ENCODE results near the gene GPC5. TPM values are rescaled to one million over a fixed set of nuclear protein-coding genes. Genes with fewer than 3 reads are reported as not detected.
"Not testable (repeated sequence)": the region's sequence is repeated elsewhere in the genome, so short reads cannot be mapped to it uniquely, and the experiment has no call there.

GPC5 gene
- total RNA-seq, 1 experiment from 2014 or later: not detected

GRCh38 chr13:91785431-91786119 lies 387.2 kb downstream of the GPC5 start:
- BruUV-seq (replicated peaks): no TSS peak
- H3K4me1 Mint-ChIP-seq (ENCODE audit: low read depth, unreplicated experiment): no peaks in the 10 kb centered on the region

GRCh38 chr13:91792054-91792453 lies 393.6 kb downstream of the GPC5 start:
- Mint-ChIP-seq H3K4me1 (ENCODE audit: low read depth, unreplicated experiment) (no peaks in the 10 kb centered on the region), H3K9me3 (ENCODE audit: low read depth, unreplicated experiment) (no peaks in the 10 kb centered on the region), H3K27me3 (ENCODE audit: unreplicated experiment) (no peaks in the 10 kb centered on the region), H3K27ac (ENCODE audit: unreplicated experiment) (no peak overlapping the region), H3K4me3 (ENCODE audit: low read depth, unreplicated experiment) (no peak overlapping the region), H3K36me3 (ENCODE audit: insufficient read depth, unreplicated experiment) (no peaks in the 10 kb centered on the region)
- no peak for DNase-seq
- no peak for TF ChIP-seq CTCF (IDR thresholded peaks at IDR 0.05; ENCODE audit: unreplicated experiment)
- no TSS peak for BruUV-seq (replicated peaks)
- CTCF ChIA-PET: no interaction called here
- intact Hi-C loops (cut with micrococcal nuclease; ENCODE audit: unreplicated experiment): no loop called here

More at GRCh38 chr13:91785431-91786119, 387.2 kb downstream of the GPC5 start:
- Mint-ChIP-seq H3K27ac (ENCODE audit: unreplicated experiment) (no peak overlapping the region), H3K36me3 (ENCODE audit: insufficient read depth, unreplicated experiment) (no peaks in the 10 kb centered on the region), H3K4me3 (ENCODE audit: low read depth, unreplicated experiment) (no peak overlapping the region), H3K9me3 (ENCODE audit: low read depth, unreplicated experiment) (no peaks in the 10 kb centered on the region), H3K27me3 (ENCODE audit: unreplicated experiment) (no peaks in the 10 kb centered on the region)
- DNase-seq: no peak
- CTCF ChIA-PET: no interaction called here
- TF ChIP-seq CTCF (IDR thresholded peaks at IDR 0.05; ENCODE audit: unreplicated experiment): no peak
- intact Hi-C loops (cut with micrococcal nuclease; ENCODE audit: unreplicated experiment): no loop called here

GRCh38 chr13:91797567-91797966 lies 399.1 kb downstream of the GPC5 start:
- no peak for DNase-seq
- no peaks in the 10 kb centered on the region for H3K9me3 Mint-ChIP-seq (ENCODE audit: low read depth, unreplicated experiment)
- H3K4me3 Mint-ChIP-seq (ENCODE audit: low read depth, unreplicated experiment): no peak overlapping the region
- CTCF ChIA-PET: no interaction called here
- intact Hi-C loops (cut with micrococcal nuclease; ENCODE audit: unreplicated experiment): no loop called here
- H3K27ac Mint-ChIP-seq (ENCODE audit: unreplicated experiment): no peak overlapping the region
- no peak for TF ChIP-seq CTCF (IDR thresholded peaks at IDR 0.05; ENCODE audit: unreplicated experiment)
- BruUV-seq (replicated peaks): no TSS peak
- no peaks in the 10 kb centered on the region for H3K4me1 Mint-ChIP-seq (ENCODE audit: low read depth, unreplicated experiment)
- no peaks in the 10 kb centered on the region for H3K27me3 Mint-ChIP-seq (ENCODE audit: unreplicated experiment)
- no peaks in the 10 kb centered on the region for H3K36me3 Mint-ChIP-seq (ENCODE audit: insufficient read depth, unreplicated experiment)

- BruUV-seq (replicated peaks); H3K9me3 Mint-ChIP-seq (ENCODE audit: low read depth, unreplicated experiment); CTCF ChIA-PET; DNase-seq; H3K4me1 Mint-ChIP-seq (ENCODE audit: low read depth, unreplicated experiment); H3K4me3 Mint-ChIP-seq (ENCODE audit: low read depth, unreplicated experiment); H3K27ac Mint-ChIP-seq (ENCODE audit: unreplicated experiment); H3K36me3 Mint-ChIP-seq (ENCODE audit: insufficient read depth, unreplicated experiment); H3K27me3 Mint-ChIP-seq (ENCODE audit: unreplicated experiment); intact Hi-C loops (cut with micrococcal nuclease; ENCODE audit: unreplicated experiment): not testable (repeated sequence)
Measured at GRCh38 chr13:91798338-91798737, 399.9 kb downstream of the GPC5 start.

- H3K4me1 Mint-ChIP-seq (ENCODE audit: low read depth, unreplicated experiment); BruUV-seq (replicated peaks); DNase-seq; intact Hi-C loops (cut with micrococcal nuclease; ENCODE audit: unreplicated experiment); H3K27ac Mint-ChIP-seq (ENCODE audit: unreplicated experiment); H3K4me3 Mint-ChIP-seq (ENCODE audit: low read depth, unreplicated experiment); H3K36me3 Mint-ChIP-seq (ENCODE audit: insufficient read depth, unreplicated experiment); H3K27me3 Mint-ChIP-seq (ENCODE audit: unreplicated experiment); H3K9me3 Mint-ChIP-seq (ENCODE audit: low read depth, unreplicated experiment); CTCF ChIA-PET: not testable (repeated sequence)
Measured at GRCh38 chr13:91801772-91802171, 403.4 kb downstream of the GPC5 start.
